Measurements from ENCODE around the gene ZNF276.
"Not testable (repeated sequence)": the region's sequence is repeated elsewhere in the genome, so short reads cannot be mapped to it uniquely, and the experiment has no call there.

ZNF276 gene

DNA sequence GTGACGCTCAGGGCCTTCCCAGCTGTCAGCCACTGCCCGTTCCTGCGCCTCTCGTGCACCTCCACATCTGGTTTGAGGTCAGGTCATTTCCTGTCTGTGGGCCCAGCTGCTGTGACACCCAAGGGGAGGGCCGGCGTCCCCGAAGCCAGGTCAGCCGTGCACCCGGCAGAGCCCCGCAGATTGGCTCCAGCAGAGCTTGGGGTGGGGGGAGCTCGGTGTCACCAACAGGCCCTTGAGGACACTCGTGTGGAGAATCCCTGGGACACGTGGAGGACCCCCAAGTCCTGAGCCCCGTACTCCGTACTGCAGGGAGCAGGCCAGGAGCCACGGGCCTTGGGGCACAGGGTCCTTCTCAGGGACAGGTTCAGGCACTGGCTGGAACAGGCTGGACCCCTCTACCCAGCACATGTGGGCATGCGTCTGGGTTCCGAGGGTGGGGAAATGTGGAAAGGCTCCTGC, 24.6 kb upstream of the ZNF276 start:
- DNase-seq (ENCODE audit: low read depth): no peak

DNA sequence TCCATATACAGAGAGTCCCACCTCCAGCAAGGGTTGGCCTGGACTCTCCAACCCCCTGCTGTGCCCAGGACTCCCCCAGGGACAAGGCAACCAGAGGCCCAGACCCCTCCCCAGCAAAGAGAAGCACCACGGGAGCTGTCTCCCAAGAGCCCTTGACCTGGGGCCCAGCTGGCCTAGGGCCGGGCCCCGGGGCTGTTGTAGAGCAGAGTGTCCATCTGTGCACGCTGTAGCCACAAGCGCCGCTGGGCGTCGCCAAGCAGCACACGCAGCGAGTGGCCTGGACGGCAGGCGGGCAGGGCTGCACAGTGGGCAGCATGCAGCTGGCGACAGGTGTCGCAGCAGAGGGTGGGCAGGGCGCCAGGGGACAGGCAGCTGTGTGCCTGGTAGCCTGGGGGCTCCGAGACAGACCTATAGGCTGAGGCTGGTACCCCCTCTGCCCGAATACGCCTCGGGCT, 24.1 kb upstream of the ZNF276 start:
- DNase-seq (ENCODE audit: low read depth): no peak

DNA sequence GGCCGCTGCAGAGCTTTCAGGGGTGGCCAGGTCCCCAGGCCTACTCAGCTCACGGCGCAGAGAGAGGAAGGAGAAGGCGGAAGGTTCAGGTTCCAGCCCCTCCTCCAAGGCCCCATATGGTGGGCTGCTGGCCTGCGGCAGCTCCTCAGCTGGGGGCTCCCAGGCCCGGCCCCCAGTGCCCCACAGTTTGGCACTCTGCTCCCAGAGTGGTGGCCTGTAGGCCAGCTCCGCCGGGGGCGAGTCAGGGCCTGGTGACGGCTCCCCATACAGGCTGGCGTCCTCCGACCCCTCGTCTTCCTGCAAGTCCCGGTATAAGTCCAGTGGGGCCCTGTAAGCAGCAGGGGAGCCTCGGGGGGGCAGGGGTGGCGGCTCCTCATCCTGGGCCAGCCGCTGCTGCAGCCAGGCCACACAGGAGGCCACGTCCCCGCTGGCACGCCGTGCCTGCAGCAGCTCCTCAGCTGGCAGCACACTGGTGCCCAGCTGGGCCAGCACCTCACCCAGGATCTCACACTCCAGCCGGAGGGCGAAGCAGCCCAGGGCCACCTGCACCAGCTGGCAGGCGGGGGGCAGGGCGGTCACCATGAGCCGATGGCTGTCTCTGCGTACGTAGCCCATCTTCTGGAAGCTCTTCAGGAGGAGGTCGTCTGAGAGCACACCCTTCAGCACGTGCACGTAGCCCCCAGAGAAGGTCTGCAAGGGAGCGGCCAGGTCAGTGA, 23.6 kb upstream of the ZNF276 start:
- DNase-seq (ENCODE audit: low read depth): no peak

DNA sequence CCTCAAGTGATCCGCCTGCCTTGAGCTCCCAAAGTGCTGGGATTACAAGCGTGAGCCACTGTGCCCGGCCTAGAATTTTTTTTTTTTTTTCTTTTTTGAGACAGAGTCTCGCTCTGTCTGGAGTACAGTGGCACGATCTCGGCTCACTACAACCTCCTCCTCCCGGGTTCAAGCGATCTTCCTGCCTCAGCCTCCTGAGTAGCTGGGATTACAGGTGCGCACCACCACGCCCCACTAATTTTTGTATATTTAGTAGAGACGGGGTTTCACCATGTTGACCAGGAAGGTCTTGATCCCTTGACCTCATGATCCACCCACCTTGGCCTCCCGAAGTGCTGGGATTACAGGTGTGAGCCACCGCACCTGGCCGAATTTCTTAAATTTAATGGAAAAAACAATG, 22.6 kb upstream of the ZNF276 start:
- not testable (repeated sequence) for DNase-seq (ENCODE audit: low read depth)

DNA sequence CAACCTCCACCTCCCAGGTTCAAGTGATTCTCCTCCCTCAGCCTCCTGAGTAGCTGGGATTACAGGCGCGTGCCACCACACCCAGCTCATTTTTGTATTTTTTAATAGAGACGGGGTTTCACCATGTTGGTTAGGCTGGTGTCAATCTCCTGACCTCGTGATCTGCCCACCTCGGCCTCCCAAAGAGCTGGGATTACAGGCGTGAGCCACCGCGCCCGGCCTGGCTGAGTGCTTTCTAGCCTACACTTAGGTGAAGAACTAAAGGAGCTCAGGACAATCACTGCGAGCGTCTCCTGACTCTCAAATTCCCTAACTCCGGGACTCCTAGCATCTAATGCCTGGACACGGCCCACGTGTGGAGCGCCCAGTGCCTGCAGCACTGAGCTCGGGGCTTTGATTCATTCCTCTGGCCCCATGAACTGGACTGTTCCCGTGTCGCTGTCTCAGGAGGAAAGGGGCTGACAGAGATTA, 21.7 kb upstream of the ZNF276 start:
- DNase-seq (ENCODE audit: low read depth): not testable (repeated sequence)

DNA sequence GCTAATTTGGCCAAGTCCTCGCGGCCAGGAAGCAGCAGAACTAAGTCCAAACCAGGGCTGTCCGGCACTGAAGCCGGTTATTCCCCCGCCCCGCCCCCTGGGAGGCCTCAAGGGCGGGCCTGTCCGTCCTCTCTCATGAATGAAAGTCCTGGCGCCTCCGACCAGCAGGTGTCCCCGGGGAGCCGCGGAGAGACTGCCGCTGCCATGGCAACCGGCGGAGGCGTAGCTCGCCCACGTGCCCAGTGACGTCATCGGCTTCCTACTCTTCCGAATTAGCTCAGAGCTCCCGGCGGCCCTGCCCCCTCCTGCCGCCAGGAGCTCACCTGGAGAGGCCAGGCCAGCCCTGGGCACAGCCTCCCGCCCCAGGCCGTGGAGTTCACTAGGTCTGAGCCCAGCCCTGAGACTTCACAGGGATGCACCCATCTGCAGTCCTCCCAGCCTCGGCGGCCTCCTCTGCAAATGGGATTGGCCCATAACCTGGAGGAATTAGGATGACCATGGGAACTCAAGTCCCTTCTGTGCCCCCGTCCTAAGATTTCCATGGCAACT, 21.2 kb upstream of the ZNF276 start:
- peak; percentile 60 for DNase-seq (ENCODE audit: low read depth)

DNA sequence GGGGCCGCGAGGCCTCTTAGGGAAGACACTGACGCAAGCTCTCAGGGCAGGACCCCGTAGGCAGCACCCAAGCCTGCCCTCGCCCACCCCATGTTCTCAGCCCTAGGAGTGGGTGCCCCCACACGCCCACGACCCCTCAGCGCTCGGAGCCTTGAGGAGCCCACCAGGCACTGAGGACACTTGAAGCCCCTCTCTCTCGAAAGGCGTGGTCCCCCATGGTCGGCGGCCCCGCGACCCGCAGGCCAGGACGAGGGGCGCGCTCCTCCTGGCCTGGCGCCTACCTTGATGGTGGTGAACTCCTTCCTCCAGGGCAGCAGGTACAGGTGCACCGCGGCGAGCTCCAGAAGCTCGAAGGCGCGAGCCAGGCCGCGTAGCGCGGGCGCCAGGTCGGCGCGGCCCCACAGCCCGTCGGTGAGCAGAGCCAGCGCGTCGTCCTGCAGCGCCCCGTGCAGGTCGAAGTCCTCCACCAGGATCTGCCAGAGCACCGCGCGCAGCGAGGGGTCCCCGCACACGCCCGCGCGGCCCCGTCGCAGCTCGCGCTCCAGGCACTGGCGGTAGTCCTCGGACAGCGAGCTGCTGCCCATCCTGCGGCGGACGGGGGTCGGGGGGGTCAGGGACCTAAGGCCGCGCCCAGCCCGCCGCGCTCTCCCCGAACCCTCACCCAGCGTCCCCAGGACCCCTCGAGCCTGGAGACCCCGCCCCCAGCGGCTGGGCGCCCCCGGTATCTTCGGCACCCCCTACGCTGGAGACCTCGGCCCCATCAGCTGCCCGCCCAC, 20.5 kb upstream of the ZNF276 start:
- DNase-seq (ENCODE audit: low read depth): no peak

DNA sequence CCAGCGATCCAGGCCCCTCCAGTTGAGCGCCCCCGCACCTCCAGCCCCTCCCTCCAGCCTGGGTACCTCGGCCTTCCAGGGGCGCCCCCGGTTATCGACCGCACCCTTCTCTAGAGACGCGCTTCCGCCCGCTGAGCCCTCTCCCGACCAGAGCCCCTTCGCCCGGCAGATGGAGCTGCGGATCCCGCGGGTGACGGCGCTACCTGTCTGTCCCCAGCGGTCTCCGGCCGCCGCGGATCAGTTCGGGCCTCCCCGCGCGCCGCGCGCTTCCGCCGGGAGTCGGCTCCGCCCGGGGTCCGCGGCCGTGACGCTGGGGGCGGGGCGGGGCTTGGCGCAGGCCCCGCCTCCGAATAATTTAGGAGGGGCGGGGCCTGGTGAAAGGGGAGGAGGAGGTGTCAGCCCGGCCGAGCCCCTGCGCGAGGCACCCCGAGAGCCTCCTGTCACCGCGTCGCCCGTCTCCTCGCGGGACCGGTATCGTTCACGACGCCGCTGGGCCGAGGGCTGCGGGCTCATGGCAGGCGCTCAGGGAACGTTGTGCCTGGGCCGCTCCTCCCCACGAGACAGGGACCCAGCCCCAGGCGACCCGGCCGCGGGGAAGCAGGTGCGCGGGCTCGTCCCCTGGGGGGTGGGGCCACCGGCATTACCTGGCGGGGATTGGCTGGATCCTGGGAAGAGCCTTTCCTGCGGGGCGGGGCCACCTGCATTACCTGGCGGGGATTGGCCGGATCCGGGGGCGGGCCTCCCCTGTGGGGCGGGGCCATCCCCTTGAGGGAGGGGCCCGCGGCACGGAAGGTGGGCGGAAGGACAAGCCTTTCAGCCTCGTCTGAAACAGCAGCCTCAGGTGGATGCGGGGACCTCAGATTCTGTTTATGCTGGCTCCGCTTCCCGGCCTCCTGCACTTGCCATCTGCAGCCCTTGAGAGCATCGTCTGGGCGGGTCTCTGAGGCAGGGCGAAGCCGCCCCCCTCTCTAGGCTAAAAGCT, 19.6 kb upstream of the ZNF276 start, which contains the start of gene SPATA2L:
Gene SPATA2L, minus strand, starts transcription at position 281 of the 982 bp plus-strand sequence. CDS start 473 bp downstream, outside the sequence.
- DNase-seq (ENCODE audit: low read depth): no peak

DNA sequence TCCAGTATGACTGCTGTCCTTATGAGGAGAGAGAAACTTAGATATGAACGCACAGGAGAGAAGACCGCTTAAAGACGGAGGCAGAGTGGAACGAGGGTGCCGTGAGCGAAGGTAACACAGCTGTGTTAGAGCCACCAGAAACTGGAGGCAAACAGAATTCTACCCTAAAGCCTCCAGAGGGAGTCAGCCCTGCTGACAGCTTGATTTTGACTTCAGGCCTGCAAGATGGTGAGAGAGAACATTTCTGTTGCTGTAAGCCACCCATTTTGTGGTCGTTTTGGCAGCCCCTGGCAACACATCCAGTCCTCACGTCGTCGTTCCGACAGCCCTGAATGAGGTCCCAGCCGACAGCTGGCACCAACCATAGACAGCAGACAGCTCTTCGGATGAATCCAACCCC, 17.1 kb upstream of the ZNF276 start:
- no peak for DNase-seq (ENCODE audit: low read depth)

DNA sequence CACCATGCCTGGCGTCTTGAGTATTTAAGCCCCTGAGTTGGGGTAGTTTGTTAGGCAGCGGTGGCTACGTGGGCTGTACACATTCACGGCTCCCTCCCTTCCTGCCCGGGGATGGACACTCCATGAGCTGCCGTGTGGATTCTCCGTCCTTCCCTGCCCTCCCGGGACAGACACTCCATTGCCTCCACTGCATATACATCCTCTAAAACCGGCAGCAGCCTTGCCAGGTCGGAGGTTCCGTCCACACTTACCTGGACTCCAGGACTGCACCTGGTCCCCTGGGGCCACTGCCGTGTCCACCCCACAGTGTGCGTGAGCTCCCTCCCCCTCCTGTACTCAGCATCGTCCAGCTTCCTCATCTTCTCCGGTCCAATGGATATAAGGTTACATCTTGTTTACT, 16.3 kb upstream of the ZNF276 start:
- no peak for DNase-seq (ENCODE audit: low read depth)

DNA sequence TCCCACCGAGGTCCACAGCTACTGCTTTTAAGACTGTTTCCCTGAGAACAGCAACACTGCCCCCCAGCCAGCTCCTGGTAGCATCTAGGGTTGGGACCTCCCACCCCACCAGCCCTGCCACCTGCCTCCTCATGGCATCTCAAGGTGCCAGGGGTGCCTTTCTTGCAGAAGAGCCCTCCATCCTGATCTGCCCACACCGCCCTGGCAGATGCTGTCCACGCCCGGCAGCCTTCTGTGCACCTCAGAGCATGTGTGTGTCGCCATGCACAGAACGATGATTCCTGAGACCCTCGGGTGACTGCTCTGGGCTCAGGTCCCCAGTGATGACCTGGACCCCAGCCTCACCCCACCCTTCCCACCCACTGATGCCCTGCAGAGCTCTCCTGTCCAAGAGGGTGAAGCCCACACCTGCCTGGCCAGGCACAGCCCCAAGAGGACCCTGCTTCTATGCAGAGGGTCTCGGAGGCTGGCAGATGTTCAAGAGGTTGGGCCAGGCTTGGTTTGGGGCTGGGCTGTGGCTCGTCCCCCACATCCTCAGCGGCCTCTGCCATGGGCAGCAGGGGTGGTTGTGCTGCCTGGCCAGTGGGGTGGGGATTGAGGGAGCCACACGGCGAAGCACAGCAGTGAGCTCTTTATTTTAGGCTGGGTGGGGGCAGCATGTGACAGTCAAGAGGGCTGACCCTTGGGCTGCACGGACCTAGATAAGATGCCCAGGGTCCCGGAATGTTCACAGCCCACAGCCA, 14.6 kb upstream of the ZNF276 start:
- no peak for DNase-seq (ENCODE audit: low read depth)

DNA sequence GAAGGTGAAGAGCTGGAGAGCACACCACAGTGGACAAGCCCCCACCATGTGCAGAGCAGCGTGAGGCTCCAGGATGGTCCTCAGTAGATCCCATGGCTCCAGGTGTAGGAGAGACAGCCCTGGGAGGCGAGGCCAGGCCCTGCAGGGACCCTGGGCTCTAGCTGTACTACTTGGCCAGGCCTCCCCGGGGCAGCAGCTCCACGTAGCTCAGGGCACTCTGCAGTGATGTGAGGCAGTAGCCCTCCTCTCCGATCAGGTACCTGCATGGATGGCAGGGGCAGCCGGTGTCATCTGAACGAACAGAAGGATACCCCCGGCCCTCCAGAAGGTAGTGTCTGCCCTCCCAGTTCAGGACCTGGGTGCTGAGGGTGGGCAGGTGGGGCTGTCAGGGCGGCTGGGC, 13.6 kb upstream of the ZNF276 start:
- DNase-seq (ENCODE audit: low read depth): no peak

DNA sequence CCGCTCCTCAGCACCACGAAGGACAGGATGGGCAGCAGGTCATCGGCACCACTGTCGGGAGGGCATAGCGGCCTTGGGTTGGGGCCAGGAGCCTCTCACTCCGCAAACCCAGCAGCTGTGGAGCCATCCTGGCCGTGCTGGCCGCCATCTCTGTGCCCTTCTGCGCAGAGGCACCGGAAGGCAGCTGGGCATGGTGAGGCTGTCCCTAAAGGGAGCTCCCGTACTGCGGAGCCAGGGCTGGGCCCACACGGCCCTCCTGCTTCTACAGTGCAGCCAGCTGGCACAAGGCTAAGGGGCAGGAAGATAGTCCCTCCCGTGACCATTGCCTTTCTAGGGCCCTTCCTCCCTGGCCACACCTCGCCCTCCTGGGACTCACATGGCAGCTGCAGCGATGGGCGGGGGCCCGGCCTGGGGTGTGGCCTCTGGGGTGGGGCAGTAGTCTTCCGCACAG, 12.8 kb upstream of the ZNF276 start:
- no peak for DNase-seq (ENCODE audit: low read depth)

DNA sequence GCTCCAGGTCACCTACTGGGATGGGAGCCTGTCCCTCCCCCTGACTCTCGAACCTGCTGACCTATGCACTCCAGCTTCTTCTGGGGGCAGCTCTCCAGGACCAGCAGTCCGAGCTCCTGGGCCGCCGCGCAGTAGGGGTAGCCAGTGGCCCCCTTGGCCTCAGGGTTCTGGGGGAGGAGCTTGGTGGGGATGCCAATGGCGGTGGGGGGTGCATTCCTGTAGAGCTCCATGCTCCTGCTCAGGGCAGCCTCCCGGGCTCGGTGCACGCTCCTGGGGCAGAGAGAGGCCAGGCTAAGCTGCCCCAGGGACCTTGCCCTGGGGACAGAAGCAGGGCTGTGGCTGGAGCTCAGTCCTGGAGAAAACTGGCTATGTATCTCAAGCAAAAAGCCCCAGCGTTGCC, 12.2 kb upstream of the ZNF276 start:
- no peak for DNase-seq (ENCODE audit: low read depth)

DNA sequence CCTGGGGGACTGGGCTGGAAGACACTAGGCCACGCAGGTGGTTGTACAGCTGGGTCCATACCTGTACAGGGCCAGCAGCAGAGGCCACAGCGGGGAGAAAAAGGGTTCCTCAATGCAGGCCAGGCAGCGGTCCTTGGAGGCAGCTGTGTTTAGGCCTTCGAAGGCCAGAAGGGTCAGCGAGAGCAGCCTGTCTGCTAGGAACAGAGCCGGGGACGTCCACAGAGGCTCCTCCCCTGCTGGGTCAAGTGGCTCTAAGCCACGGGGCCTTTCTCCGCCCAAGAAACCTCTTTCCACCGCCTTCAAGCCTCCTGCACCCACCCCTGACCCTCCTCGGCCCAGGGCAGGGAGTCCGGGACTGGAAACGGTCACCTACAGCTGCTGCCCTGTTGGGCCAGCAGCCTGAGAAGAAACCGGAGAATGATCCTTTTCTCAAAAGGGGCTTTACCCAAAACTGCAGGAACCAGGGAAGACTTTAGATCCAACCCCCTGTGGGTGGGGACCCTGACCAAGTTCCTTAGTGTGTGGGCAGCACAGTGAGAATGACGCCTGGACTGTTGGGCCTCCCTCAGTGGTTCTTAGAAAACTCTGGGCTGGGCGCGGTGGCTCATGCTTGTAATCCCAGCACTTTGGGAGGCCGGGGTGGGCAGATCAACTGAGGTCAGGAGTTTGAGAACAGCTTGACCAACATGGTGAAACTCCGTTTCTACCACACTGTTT, 11.5 kb upstream of the ZNF276 start:
- DNase-seq (ENCODE audit: low read depth): no peak

DNA sequence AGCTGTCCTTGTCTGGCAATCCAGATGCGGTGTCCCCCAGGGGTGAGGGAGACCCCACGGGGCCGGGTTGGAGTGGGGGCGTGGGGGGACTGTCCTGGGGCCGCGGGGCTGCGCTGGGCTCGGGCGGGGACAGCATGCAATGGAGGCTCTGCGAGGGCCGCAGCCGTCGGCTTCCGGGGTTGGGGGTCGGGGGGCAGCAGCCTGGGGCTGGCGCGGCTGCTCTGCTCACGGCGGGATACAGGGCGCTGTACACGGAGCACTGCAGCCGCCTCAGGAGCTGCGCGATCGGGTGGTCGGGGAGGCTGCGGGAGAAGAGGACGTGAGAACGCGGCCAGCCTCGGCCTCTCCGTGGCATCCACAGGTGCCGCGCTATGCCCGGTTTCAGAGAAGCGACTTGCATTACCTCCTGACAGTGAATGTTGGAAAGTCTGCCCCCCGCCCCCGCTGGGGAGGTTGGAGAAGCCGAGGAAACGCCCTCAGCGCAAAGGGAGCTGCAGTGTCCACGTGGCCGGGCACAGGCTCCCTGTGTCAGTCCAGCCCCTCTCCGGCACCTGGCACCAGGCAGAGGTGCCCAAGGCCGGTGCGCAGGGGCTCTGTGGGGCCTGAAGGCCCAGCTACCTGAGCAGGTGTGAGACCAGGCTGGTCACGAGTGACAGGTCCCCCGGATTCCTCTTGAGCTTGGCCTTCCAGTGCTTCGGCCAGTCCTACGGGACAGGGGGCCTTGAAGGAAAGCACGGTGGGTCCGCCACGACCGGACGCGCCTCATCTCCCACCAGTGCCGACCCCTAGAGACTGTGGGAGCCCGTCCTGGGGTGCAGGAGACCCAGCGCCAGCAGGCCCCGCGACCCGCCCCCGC, 10.4 kb upstream of the ZNF276 start:
- no peak for DNase-seq (ENCODE audit: low read depth)

DNA sequence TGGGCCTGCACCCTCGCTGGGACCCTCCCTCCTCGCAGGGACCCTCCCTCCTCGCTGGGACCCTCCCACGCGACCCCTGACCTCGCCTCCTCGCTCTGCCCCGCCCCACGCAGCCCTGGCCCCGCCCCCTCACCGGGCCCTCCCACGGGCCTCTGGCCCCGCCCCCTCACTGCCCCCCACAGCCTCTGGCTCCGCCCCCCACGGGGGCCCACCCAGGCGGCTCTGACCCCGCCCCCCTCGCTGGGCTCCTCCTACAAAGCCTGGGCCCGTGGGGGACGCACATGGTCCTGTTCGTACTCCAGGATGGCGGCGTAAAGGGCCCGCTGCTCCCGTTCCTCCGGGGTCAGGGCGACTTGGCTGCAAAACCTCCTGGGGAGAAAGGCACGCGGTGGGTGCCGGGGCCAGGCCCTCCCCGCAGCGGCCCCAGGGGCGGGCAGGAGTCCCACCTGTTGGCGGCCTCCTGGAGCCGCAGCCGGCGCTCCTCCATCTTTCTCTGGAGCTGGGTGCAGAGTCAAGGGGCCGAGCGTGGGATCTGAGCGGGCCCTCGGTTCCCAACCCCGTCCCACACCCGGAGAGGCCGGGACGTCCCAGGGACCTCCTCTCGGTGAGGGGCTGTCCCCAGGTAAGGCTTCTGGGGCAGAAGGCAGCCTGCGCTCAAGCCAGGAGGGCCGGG, 9.6 kb upstream of the ZNF276 start:
- no peak for DNase-seq (ENCODE audit: low read depth)

DNA sequence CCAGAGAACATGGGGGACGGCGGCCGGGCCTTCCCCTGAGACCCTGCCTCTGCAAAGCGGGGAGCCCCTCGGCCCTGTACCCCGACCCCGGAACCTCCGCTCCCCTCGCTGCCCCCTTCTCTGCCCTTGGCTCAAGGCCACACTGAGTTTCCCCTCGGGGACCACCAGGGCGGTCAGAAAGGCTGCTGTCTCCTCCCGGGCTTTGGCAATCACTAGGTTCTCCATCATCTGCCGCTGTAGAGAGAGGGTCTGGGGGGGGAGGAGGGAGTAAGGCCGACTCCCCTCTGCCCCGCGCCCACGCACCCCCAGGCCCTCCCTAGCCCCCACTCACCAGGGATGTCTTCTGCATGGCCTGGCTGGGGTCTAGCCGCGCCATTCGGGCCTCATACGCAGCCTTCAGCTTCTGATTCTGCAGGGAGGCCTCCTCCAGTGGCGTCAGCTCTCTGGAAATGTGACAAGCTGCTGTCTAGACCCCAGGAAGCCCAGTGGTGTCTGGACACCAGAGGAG, 9.0 kb upstream of the ZNF276 start:
- no peak for DNase-seq (ENCODE audit: low read depth)
